Stimulated activated CD4-positive, alpha-beta T cell treated with anti-CD3 and anti-CD28 coated beads, TNF-alpha, amount 100 ng/mL, for 48 hours (primary cell): ENCODE data around the gene PPM1L.
"Not testable (repeated sequence)": the region's sequence is repeated elsewhere in the genome, so short reads cannot be mapped to it uniquely, and the experiment has no call there.

Experiments
- DNase-seq, 3 donors: peaks; one replicate each; pipeline ENCODE4 v3.0.0-alpha.2; 2020; ENCODE audit warnings: low read depth in 3 of 3

PPM1L gene

GRCh38 chr3:160929595-160929994, 173.6 kb downstream of the PPM1L start:
- no peak for DNase-seq

DNA sequence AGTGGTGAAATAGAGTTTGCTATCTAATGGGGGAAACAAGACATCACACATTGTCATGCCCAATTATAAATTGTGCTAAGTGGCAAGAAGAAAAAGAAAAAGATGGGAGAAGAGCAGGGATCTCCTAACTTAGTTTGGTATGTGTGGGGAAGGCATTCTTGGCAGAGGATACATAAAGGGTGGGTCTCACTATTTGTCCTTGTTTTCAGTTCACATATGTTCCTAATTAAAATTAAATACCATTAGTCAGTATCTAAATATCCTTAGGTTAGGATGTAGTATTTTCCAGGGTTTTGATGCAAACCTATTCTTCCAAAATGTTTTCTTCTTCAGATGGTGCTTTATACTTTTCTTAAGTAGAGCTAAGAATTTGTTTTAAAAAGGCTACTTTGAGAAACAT, 175.4 kb downstream of the PPM1L start:
- DNase-seq: no peak

GRCh38 chr3:160935413-160936095, 179.5 kb downstream of the PPM1L start:
- no peak for DNase-seq

DNA sequence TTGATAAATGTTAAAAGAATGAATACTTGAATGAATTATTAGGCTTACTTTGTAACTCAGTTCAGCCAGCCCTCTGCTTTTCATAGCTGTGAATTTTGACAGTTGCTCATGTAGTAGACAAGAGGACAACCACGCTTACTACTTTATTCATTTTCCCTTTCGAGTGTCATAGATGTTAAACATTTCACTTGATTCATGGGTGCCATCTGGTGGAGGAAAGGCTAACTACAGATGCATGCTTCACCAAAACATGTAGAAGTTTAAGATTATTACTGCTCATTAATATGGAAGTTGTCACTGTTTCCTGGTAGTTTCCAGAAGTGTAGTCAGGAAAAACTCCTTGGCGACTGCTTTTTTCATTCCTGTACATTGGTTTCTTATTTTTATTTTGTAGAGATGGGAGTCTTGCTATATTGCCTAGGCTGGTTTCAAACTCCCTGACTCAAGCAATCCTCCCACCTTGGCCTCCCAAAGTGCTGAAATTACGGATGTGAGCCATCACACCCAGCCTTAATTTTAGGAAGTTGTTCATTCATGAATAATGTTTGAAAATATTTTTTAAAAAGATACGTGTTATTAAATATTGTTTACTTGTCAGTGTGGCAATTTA, 186.0 kb downstream of the PPM1L start:
- peak; percentile 8 to 57 (median 55) for DNase-seq

DNA sequence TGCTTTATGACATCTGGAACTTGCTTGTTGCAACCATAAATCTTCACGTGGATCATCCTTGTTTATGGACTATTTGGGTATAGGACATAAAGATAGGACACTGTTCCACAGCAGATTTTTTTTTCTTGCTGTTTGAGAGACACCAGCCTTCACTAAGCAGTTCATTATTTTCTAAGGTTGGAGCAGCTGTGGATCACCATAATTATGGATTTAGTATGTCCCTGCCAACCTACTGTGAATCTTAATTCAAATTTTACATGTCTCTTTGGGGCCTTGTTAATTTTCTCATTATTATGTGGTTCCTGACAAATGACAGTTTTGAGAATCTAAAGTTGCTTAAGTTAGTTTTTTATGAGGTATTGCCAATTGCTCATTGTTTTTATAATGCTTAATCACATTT, 188.0 kb downstream of the PPM1L start:
- no peak for DNase-seq

DNA sequence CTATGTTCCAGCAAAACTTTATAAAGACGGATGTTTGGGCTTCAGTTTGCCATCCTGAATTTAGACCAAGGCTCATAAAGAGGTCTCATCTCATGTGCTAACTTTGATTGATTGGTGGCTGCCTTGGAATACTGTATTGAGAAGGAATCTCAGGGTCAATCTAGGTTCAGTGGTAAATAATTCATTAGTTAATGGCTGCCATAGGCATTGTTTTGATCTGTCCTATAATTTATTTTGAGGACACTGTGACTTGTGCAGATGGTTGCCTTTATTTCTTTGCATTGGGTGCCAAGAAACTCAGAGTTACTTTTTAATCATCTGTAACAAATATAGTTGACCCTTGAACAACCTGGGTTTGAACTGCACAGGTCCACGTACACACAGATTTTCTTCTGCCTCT, 189.3 kb downstream of the PPM1L start:
- no peak for DNase-seq

GRCh38 chr3:160948273-160948672, 192.2 kb downstream of the PPM1L start:
- no peak for DNase-seq

DNA sequence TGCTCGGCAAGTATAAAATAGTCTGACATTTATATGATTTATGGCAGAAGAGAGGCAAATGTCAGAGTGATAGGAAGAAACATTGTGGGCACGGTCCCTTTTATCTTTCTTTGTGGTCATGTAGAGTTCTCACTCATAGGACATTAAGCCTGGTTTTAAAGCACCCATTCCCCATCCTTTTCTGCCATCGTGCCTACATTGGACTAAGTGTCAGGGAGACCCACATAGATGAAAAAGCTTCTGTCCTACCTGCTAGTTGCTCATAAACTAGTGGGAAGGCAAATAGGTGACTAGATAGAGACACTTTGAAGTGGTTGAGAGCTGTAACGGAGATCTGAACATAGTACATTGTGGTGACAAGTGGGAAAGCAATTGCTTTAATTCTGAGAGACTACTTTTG, 193.4 kb downstream of the PPM1L start:
- DNase-seq: no peak

DNA sequence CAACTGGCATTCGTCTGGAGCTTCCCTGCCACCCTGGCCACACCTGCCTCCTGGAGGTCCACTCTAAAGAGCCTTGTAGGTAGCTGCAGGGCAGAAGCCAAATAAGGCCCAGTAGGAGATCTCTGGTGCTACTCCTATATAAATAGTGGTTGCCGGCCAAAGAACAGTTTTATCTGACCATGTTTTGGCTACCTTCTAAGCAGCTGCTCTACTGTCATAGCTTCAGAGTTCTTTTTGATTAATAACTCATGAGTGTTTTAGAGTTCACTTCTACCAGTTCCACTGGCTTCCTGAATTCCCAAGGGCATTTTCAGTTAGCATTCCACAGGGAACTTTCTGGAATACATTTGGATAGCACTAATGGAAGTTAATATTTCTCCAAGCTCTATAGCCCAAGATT, 194.5 kb downstream of the PPM1L start:
- DNase-seq: no peak

DNA sequence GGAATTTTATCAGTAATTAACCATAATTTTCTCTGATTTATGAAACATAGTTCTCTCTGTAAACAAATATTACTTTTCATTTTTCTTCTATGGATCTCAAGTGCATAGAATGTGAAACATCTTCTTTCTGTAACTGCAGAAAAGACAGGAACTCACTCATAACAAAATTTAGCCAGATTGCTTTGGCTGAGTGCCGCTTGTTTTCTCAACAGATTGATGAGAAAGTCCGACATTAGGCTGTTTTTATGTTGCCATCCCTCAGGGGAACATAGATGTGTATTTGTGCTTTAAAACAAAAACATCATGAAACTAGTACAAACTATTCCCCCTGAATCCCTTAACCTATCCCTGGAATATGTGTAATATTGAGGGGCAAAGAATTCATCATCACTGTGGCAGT, 194.9 kb downstream of the PPM1L start:
- DNase-seq: no peak

- DNase-seq: no peak
Observed at GRCh38 chr3:160951642-160952487, 195.8 kb downstream of the PPM1L start.

DNA sequence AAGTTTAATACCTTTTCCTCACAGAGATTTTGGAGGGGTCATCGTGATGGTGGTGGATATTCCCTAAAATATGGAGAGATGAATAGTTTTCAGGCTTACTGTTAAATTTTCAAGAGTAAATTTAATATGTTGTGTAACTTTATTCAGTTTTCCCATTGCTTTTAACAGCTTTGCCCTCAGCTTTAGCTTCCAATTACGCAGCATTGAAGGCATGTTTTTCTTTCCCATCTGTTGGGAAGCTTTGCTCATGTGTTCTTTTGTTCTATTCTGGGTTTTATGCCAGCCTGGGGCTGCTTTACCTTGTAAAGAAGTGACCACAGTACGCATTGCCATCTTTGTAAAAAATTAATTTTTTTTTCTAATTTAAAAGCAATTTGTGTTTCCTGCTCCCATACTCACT, 197.7 kb downstream of the PPM1L start:
- no peak for DNase-seq

DNA sequence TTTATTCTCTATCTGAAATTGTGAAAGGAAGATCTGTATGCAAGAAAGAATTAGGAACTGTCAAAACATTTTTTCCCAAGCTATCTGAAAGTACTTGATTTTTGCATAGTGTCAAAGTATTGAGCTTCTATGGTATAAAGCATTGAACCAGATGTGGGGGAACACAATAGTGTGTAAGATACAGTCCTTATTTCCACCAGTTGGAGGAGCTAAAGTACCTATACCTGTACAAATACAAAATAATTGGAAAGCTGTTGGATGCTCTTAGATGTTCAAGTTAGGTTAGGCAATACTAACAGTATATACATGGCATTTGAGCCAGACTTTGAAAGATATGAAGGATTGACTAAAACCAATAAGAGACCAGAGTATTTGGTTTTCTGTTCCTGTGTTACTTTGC, 200.8 kb downstream of the PPM1L start:
- no peak for DNase-seq

DNA sequence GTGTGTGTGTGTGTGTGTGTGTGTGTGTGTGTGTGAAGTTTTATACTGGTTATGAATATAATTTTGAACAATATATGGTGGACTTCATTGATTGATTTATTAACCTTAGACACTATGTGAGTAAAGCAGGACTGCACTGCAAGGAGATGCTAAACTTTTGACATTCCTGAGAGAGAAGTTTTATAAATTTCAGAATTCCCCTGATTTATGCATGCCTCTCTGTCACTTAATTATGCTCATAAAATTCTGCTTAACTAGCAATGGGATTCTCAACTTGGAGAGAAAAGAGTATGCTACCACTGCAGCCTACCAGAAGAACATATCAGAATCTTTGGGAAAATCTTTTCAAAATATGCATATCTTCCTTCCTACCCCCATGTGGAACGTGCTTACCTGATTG, 204.5 kb downstream of the PPM1L start:
- DNase-seq: no peak

GRCh38 chr3:160963949-160964348, 207.9 kb downstream of the PPM1L start:
- no peak for DNase-seq

DNA sequence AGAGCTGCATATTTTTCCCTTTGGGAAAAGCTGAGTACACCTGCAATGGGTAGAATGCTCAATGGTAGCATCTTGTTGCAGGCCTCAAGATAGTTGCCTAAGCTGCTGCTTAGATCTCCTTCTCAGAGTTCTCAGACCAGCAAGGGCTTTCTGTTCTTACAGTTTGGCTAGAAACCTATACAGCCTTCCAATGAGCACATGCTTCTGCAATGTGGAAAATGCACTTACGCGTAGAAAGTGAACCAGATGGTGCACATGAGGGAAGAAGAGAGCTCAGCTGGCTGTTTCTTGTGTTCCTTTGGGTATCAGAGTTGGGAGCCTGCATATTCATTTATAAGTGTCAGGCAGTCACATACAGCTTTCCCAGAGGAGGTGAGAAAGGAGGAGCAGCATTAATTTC, 212.7 kb downstream of the PPM1L start:
- DNase-seq: no peak

DNA sequence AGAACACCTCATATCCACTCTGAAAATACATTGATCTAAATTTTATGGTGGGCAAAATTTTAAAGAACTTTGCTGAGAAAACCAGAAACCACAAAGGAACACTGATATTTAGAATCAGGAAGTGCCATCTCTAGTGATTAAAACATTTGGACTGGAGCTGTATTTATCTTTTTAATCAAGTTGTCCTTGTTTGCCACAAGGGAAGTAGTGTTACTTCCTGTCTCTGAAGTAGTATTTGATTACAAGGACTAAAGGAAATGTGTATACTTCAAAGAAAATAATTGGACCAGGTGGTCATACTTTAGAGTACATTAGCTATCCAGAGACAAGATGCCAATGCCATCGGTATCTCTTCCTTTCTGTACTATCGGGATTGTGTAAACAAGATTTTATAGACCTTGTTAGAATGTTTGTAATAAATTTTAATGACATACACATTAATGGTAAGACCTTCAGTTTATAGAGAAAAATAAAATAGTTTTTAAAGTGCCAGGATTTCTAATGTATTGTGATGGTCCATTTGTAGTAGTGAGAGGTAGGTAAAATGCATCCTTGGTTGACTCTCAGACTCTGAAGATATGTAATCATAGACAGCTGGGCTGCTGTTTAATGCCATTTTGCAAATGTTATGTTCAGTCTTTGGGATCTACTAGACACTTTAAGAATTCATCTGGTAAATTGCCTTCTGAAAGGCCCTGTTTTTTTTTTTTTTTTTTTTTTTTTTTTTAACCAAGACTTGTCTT, 217.2 kb downstream of the PPM1L start:
- no peak for DNase-seq

GRCh38 chr3:160977773-160978172, 221.7 kb downstream of the PPM1L start:
- DNase-seq: no peak

- no peak for DNase-seq
Observed at GRCh38 chr3:160980740-160981139, 224.7 kb downstream of the PPM1L start.

- no peak for DNase-seq
Observed at GRCh38 chr3:160981217-160981938, 225.3 kb downstream of the PPM1L start.

DNA sequence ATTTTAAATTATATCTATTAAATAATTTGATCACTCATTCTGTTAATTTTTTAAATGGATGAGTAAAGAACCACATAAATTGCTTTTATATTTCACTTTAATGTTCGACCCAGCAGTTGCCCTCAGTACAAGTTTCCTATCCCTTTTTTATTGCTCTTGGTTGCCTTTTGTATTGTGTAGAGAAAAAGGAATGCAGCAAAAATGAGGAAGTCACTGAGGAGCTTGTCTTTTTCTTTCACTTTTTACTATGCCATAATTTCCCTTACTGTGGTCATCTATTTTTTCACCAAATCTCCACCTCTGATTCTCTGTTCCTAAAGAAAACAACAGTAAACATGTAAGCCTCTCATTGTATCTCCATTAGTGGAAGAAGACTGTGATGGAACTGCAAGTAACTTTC, 226.5 kb downstream of the PPM1L start:
- no peak for DNase-seq

- not testable (repeated sequence) for DNase-seq
Observed at GRCh38 chr3:160983900-160984299, 227.9 kb downstream of the PPM1L start.
